Measurements from ENCODE around the gene PTTG1.

PTTG1 gene

DNA sequence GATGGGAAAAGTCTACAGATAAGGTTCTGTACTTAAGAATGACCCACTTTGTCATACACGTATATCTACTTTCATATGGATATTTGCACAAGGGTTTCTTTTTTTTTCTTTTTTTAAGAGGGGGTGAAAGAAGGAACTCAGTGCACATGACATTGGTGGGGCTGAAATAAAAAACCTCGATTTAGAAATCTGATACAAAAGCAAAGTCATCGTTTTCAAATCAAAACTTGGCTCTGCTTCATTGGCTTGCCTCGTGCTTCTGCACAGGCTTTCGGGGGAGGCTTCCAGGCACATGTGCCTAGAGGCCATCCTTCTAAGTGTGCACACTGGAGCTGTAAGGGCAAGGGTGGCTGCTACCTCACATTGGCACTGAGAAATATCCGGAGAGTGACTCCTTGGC is 31.1 kb downstream of the PTTG1 start:
- DNase-seq (ENCODE audit: low spot score) (no peak), FAIRE-seq (no peak)

DNA sequence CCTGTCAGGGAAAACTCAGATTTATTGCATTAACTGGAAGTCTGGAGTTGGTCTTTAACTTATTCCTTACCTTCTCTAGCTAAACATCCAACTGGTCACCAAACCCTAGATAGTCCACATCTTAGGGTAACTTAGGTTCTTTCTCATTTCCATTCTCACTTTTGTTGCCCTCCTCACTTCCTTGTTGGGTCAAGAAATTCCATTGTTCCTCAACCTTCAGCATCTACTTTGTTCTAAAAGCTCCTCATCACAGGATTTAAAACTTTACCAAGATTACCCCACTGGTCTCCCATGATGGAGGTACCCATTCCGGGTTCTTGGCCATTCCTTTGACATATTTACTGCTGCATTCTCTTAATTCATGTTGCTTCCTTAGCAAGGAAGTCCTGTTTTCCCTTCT is 32.1 kb downstream of the PTTG1 start:
- DNase-seq (ENCODE audit: low spot score) (no peak), FAIRE-seq (no peak)

DNA sequence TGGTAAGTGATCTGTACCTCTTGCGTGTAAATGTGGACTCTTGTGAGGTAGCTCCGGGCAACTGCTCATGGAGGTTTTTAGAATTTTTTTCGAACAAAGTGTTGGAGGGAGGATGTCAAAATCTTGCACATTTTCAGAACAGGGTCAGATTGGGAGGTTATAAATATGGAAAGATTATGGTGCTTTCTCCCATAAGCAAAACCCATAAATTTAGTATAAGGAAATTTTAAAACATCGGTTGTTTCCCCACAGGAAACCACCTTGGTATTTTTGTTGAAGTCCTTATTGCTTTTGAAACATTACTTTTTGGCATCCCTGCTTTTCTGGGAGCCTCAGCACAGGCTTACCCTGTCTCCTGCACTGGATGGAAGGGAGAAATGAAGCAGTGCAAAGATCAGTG is 33.9 kb downstream of the PTTG1 start:
- DNase-seq (ENCODE audit: low spot score) (no peak), FAIRE-seq (no peak)

DNA sequence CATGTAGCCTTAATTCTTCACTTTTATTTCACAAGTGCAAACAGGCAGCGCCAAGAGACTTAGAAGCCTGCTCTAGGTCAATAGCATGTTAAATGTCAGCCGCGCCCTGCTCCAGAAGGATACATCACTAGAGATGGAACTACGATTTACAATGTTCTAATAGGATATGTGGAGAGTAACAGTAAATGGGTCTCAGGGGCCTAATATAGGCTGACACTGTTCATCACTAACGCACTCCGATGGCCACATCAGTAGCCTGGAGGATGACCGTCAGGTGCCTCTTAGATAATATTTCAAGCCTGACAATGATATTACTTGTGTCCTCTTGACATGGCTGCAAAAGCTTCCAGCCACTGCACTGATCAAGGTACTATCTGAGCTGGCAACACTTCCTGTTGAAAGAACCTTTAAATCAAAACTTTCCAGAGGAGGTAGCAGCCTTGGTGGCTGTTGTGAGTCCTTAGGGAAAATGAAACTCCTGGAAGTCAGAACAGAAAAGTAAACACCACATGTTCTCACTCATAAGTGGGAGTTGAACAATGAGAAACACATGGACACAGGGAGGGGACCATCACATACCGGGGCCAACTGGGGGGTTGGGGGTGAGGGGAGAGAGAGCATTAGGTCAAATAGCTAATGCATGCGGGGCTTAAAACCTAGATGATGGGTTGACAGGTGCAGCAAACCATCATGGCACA is 35.0 kb downstream of the PTTG1 start:
- DNase-seq (ENCODE audit: low spot score): no peak
- FAIRE-seq: no peak

DNA sequence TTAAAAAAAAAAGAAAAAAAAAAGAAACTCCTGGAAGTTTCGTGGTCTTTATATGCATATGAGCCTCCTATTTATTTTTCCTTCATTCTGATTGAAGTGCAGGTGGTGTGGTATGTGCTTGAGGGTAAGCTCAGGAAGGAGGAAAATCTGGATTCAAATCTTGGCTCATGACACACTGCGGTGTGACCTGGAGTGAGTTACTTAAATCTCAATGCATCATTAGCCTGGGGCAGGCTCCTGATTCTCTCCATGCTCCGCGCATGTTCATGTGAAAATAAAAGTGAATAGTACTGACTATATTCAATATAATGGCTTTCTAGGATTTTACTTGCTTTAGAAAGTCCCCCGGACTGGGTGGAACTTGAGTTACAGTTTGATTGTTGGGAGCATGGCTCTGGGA is 35.6 kb downstream of the PTTG1 start:
- no peak for FAIRE-seq
- no peak for DNase-seq (ENCODE audit: low spot score)

DNA sequence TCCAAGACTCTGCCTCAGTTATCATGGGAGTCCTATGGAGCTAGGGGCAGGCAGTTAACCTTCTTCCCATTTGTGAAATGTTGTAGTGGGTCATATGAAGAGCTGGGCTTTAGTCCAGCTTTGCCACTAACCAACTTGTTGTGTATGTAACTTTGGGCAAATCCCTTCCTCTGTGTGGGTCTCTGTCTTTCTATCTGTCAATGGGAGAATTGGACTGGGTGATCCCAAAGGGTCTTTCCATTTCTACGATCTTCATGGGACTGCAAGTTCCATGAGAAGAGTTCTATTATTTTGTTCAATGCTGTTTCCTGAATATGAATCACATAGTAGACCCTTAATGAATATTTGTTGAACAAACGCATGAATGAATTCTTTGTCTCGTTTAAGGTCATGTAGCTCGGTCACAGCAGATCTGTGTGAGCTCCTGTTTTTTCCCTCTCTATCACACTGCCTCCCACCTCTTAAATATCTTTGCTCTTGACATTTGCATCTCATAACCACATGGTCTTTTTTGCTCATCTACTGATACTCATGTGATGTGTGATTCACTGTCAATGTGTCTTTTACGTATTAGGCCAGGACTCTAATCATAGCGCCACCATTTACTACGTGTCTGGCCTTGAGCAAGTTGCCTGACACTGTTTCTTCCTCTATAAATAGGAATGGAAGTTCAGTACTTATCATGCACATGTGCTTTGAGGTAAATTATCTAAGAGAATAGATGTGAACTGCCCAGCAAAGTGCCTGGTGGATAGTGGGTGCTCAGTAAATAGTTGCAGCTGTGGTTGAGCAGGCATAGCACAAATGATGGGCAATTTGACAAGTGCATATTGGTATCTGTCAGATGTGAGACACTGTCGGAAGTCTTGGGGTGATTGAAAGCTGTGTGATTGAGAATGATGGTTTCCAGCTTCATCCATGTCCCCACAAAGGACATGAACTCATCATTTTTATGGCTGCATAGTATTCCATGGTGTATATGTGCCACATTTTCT is 37.4 kb downstream of the PTTG1 start:
- DNase-seq (ENCODE audit: low spot score): no peak
- FAIRE-seq: no peak

DNA sequence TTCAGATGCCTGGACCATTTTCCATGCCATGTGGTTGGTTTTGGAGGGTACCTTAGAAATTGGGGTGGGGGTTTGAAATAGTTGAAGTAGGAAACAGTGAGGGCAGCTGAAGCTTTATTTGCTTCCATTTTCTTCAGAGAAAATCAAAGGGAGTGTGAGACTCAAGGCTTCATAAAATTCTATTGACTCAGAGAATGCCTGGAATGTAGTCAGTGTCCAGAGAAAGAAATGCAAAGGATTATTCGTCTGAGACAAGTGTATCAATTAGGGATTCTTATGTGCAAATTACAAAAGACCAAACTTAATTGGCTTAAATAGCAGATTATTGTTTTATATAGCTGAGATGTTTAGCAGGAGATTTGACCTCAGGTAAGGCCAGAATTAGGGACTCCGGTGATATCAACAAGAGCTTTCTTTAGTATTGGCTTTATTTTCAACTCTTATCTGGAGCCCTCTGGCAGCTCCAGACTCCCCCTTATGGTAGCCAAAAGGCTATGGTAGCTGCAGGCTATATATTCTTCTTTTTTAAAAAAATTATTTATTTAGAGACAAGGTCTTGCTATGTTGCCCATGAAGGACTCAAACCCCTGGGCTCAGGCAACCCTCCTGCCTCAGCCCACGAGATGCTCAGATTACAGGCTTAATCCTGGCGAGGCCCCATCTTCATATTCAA is 38.9 kb downstream of the PTTG1 start:
- DNase-seq (ENCODE audit: low spot score) (no peak), FAIRE-seq (no peak)

DNA sequence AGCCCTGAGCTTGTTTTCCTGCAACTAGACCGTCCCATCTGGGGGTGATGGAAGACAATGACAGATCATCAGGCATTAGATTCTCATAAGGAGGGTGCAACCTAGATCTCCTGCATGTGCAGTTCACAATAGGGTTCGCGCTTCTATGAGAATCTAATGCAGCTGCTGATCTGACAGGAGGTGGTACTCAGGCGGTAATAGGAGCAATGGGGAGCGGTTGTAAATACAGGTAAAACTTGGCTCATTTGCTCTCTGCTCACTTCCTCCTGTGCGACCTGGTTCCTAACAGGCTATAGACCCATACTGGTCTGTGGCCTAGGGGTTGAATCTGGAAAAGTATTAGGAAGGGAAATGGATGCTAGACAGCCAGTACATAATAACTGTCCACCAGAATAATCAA is 39.7 kb downstream of the PTTG1 start:
- no peak for FAIRE-seq
- no peak for DNase-seq (ENCODE audit: low spot score)

DNA sequence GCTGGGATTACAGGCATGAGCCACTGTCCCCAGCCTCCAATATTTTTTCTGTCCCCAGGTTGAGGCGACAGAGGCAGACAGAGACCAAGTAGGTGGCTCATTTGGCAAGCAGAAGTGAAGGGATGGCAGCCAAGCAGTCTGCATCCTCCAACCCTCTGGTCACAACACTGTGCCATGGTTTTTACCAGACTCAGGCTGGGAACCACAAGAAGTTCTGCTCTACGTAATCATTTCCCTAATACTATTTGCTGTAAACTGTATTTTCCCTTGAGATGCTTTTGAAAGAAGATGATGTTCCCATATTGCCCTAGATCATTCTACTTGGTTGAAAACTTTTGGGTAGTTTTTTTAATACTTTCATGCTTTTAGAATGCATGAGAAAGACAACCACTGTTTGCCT is 40.5 kb downstream of the PTTG1 start:
- FAIRE-seq (no peak), DNase-seq (ENCODE audit: low spot score) (no peak)

DNA sequence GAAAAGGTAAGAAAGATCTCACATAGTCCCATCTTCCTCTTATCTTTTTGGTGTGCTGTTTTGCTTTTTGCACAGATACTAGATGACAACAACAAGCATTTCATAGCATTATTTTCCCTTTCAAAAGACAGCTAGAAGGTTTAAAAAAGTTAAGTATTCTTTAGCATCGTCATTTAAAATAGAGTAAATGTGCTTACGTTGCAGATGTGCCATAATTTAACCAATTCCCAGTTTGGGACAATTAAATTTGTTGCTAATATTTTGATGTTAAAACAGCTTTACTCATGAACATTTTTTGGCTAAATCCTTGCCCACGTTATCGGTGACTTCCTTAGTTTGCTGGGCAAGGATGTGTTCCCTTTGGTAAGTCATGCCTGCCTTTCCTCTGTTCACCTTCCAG is 41.6 kb downstream of the PTTG1 start:
- FAIRE-seq (no peak), DNase-seq (ENCODE audit: low spot score) (no peak)

DNA sequence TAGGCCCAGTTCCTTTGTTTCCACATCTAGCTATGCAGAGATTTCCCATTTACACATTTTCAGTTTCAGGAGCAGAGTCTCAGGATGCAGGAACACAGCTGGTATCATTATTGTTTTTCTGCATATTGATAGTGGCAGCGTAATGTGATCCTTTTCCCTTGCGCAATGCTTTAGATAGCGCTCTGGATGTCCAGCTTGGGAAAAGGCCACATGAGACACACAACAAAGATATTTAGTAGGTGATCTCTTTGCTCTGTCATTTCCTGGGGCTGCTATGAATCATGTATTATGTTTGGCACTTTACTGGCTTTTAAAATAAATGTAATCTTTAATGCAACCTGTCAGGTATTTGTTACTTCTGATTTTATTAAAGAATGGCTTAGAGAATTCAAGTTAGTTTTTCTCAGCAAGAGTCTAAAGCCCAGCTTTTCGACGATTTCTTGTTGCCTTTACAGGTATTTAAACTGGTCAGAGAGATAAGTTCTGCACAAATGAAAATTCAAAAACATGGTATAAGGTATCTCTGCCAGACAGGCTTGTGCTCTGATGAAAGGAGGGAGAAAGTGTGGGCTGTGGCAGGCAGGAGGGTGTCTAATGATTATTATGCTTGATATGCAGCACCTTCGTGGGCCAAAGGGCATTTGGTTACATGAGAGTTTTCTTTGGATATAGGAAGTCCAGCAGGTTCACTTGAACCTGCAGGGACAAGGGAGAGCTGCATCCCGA is 42.2 kb downstream of the PTTG1 start:
- FAIRE-seq (no peak), DNase-seq (ENCODE audit: low spot score) (peak; percentile 51)

DNA sequence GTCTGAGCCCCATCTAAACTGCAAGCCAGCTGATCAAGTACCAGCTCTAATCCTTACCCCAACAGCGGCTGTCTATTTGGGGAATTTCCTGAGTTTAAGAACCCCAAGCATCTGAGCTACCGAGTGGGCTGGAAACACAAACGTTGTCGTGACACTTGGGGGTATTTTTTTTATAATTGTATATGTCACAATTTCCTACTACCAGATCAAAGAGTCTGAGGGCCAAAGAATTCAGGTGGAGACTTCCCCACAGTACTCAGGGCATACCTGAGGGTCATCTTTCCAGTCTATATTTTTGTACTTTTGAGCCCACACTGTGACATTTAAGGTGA is 42.8 kb downstream of the PTTG1 start:
- DNase-seq (ENCODE audit: low spot score): no peak
- no peak for FAIRE-seq

DNA sequence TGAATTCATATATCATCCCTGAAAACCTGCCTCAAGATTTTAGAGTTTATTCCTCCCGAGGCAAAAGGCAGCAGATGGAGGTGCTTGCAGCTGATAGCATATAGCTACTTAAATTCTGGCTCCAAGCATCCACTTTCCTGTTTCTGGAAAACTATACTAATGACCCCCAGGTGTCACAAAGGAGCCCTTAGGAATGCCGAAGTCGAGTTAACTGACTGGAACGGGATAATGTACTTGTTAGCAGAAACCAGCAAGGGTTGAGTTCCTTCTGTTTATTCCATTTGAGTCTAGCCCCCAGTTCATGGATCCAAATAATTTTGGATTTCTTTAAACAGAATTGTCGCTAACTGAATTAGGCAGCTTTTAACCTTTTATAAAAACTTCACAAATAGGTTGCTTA is 44.5 kb downstream of the PTTG1 start:
- FAIRE-seq: no peak
- DNase-seq (ENCODE audit: low spot score): no peak

DNA sequence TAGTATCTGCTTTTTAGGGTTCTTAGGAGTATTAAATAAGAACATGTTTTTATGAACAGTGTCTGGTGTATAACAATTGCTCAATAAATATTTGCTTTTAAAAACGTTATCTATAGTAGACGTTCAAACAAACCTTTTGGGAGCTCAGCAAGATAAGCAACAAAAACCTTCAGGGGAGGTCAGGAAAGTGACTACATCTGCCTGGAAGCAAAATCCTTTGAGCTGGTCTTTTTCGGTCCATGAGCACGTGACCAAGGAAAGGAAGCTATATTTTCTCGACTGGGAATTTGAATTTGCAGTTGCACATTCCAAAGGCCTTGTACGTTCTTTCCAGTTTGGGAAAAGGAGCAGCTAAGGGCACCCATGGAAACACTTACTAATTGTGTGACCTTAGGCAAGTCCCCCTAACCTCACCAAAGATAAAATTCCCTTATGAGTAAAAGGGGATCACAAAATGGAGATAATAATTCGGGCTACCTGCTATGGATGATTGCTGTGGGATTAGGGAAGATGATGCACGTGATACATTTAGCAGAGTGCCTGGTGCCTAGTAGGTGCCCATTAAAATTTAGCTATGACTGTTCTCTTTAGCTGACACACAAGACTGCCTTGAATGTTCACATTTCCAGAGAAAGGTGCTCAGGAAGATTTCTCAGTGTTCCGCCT is 45.4 kb downstream of the PTTG1 start:
- FAIRE-seq (no peak), DNase-seq (ENCODE audit: low spot score) (peak; percentile 25)

DNA sequence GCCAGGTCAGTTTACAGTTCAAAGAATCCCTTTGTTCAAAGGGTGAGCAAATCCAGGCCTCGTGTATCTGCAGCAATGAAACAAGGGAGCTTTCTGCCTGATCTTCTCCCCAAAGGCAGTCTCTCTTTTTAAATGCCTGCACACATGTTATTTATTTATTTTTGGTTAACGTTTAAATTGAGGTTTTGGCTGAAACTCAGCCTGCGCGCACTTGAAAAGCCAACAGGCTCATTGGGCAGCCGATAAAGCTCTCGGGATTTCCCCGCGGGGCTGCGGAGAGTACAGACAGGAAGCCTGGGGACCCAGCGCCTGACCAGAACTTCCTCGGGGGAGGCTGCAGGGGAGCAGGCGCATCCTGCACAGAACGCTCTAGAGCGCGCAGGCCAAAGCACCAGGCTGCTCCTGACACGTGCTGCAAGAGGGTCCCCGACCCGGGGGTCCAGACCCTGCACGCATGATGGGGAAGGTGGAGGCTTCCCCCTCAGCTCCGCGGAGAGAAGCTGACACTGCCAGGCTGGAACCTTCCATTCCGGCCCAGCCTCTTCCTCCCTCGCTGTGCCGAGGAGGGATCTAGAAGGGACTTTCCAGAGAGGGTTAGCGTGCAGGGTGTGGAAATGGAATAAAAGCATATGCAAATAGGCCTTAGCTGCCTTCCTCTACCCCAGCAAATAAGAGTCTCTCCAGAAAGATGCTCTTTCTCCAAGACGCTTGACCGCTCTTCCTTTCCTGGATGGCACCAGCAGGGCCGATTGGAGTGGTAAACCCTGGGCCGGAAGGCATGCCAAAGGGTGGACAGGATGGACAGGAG is 46.1 kb downstream of the PTTG1 start:
- FAIRE-seq (peak; percentile 84), DNase-seq (ENCODE audit: low spot score) (peak; percentile 90)

DNA sequence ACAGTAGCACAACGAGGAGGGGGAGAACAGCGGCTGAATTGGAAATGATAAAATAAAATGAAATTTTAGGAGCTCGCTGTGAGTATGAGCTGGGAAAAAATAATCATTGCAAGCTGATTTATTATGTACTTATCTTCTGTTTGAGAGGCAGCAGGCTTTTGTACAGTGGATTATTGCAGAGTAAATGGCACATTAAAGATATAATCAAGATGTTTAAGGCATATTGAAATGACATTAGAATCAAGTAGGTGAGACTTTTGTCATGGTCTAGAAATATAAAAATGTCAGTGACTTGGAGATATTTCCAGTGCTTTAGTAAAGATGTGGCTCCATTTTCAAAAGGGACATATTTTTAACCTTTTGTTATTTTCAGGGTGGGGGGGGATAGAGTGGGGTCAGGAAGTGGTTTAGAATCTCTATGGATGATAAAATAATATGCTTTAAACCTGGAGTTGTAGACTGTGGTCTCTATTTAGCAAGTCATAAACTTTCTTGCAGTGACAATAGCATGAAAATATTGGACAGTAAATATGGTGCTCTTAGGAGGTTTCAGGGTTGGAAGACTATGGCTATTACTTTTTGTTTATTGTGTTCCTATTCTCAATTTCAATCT is 46.8 kb downstream of the PTTG1 start:
- FAIRE-seq (no peak), DNase-seq (ENCODE audit: low spot score) (no peak)

DNA sequence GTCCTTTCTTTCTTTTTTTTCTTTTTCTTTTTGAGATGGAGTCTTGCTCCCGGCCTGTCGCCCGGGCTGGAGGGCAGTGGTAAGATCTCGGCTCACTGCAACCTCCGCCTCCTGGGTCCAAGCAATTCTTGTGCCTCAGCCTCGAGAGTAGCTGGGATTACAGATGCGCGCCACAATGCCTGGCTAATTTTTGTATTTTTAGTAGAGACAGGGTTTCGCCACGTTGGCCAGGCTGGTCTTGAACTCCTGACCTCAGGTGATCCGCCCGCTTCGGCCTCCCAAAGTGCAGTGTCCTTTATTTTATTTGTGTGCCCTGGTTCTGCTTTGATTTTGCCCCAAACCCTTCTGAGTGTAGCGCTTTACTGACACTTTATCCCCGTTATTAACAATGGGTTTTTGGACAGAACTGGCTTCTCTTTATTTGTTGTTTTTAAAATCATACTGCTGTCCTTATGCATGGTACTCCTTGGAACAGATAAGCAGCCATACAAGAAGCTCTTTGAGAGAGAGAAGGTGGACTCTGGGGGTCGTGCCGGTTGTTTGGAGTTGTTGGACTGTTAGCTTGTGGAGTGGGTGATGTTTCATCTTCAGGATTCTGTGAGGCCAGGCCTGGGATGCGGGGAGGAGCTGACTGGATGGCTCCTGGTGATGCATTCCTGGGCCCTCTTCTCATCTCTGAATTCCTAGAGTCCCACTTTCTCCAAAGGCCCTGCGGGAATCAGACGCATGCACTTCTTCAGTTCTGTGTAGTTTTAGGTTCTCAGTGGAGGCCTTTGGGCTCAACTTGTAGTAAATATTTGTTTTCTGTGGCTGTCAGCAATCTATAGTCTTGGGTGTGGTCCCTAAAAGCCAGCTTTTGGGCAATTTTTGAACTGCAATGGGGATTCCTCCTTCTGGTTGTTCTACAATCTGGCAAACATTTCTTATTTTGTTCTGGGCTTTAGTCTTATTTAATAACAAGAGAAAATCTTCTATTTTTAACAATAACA is 47.8 kb downstream of the PTTG1 start:
- no peak for FAIRE-seq

More for the DNA sequence above, 47.8 kb downstream of the PTTG1 start:
- DNase-seq (ENCODE audit: low spot score): peak; percentile 18

Data from RCC 7860 (cell line).